HuH-7 (cell line): Measurements from ENCODE around the gene THRB.
A peak's percentile ranks its signal among the peaks of the same experiment; 100 is the strongest.

Experiments
- DNase-seq: peaks from one replicate; pipeline ENCODE4 v3.0.0; 2011; ENCODE audit warnings: low spot score

Gene THRB

DNA sequence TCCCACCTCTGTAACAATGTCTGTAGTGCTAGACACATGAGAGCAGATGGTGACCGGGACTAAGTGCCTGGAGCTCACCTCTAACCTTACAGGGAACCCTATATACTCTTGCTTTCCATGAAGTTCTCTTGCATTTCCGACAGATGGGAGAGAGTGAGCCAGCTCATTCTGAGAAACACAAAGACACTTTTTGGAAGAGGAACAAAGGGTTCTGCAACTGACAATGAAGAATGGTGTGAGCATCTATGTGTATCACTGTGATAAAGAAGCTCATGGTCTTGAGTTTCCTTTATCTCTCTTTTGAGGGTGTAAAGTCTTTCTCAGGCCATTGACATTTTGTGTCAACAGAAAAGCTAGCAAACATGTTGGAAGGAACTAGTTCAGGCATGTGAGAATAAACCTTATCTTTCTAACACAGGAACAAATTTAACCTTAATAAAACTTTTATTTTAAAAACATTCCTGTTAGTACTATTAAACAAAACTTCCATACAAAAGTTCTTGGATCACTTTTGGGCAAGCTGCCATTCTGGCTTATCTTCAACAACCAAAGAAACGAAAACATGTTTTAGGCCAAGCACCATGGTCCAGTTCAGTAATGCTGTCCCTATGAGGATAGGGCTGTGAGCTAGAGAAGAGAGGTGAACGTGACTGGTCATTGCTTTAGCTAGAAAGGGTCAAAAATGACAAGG lies 142.7 kb downstream of the THRB start:
- DNase-seq = no peak

DNA sequence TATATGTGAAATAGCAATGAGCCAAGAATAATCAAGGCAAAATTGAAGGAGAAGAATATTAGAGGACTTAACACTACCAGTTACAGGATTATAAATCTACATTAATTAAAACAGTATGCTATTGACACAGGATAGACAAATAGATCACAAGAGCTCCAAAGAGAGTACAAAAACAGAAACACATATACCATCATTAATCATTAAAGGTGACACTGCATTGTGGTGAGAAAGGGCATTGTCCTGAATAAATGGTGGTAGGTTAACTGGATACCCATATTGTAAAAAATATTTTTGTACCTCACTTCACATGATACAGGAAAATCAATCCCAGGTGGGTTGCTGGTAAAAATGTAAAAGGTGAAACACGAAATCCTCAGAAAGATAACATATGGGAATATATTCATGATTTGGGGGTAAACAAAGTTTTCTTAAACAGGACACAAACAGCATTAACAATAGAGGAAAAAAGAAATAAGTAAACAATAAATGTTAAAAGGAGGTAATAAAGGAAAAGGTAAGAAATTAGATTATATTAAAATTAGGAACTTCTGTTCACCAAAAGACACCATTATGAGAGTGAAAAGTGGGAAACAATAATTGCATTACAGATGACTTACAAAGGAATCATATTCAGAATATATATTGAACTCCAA lies 145.2 kb downstream of the THRB start:
- no peak for DNase-seq

DNA sequence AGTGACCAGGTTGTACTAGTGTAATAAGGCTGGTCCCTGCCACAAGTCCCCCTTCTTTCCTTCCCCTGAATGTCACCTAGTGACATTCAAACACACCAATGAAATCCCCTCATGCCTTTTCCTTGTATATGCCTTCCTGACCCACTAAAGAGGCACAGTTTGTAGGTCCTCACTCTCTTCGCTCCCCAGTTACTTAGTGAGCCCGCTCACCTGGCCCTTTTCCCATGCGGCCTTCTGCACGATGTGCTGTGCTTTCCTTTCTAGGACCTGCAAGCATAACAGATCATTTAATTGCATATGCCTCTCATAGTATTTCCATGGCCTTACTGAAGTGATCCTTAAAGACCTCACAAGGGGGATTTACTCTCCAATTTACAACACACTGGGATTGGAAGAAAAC lies 146.3 kb downstream of the THRB start:
- DNase-seq = no peak

DNA sequence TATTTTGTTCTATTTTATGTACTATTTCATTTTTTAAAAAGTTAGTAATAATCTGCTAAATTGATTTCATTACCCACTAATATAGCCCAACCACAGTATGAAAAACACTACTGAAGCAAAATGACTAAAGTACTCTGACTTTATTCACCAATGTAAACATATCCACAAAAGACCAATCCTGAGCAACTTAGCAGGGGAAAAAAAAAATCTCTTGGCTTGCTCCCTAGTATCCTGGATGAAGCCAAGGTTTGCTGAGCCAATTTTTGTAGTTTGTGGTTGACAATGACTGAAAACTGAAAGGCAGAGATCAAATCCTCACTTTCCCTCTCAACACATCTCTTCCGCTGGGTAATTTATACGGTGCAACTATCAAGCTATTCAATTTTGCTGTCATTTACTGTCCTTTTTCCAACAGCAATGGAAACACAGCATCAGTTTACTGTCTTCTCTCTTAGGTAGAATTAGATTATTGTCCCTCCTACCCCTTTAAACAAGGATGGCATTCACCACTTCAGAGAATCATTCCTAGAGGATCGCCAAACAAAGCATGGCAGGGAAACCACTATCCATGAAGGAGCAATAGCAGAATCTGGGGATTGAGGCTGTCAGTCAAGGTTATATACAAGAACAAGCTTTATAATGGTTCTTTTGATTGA lies 149.7 kb downstream of the THRB start:
- no peak for DNase-seq

DNA sequence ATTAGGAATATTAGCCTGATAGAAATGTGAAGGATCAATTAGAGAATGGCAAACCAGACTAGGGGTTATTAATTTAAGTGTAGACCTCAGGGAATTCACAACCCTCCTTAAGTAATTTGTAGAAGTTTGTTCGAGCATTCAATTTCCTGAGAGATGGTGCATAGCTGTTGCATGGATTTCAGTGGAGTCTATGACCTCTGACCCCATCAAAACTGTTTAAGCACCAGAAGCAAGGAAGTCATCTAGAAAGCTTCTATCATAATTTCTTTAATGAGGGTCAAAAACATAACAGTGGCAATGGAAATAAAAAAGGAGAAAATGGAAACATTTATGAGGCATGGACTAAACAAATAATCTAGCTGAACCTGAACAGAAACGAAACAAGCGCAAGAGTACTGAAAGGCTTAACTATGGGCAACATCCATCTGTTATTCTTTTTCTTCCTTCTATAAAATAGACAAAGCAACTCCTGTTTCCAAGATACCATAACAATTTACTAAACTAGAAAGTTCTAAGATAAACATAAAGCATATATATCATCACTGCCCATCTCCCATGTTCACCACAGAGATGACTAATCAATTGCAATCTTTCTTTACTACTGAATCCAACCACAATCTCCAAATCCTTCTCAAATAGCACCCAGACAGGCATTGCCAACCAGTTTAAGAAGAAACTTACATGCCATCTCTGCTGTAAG lies 151.4 kb downstream of the THRB start:
- DNase-seq = no peak

DNA sequence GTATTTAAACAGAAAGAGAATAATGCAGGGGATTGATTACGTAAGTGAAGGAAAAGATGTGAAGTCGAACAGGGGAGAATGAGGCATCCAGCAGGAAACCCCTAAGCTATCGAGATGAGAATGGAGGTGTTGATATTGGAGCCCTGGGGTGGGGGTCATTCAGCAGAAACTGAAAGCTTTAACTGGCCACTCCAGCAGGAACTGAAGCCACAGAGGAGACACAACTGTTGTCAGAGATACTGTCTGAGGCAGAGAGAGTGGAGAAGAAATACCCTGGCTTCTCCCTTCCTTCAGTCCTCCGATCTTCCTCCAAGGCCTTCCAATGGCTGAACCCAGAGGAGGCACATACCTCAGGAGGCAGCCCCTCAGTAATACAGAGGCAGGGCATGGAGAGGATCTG lies 152.4 kb downstream of the THRB start:
- DNase-seq = no peak

DNA sequence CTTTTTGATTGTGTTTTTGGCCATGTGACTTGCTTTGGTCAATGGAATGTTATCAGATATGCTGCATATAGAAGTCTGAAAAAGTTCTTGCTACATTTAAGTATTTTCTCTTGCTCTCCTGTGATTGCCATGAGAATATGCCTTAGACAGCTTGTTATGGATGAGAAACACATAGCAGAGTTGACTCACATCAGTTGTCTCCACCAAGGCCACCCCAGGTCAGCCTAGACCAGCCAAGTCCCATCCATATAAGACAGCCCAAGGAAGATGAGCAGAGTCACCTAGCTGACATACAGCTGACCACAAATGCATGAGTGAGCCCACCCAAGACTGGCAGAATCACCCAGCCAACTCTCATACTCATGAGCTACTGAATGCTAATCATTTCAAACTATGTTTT lies 153.0 kb downstream of the THRB start:
- no peak for DNase-seq

DNA sequence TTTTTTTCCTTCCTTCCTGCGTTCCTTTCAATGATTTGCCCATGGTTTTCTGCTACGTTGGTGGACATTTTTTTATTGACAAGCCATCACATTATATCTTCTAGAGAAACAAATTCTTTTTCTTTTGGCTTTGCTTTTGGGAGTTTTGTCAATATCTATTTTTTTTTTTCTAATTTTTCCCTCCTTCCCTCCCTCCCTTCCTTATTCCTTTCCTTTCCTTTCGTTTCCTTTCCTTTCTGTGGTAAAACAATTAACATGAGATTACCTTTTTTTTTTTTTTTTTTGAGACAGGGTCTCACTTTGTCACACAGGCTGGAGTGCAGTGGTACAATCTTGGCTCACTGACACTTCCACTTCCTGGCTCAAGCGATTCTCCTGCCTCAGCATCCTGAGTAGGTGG lies 153.7 kb downstream of the THRB start:
- no peak for DNase-seq

DNA sequence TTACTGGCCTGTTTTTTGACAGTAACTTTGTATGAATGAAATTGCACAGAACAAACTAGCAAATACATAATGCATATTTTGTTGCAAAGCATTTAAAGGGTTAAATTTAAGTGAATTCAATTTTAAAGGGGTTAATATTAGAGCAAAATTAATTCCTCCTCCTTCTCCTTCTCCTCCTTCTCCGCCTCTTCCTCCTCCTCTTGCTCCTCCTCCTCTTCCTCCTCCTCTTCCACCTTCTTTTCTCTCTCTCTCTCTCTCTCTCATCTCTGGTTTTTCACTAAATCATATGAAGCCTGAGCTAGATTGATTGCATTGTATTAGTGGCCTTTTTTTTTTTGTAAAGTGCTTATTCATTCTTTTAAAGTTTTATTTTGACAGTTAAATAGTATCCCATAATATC lies 154.5 kb downstream of the THRB start:
- no peak for DNase-seq

DNA sequence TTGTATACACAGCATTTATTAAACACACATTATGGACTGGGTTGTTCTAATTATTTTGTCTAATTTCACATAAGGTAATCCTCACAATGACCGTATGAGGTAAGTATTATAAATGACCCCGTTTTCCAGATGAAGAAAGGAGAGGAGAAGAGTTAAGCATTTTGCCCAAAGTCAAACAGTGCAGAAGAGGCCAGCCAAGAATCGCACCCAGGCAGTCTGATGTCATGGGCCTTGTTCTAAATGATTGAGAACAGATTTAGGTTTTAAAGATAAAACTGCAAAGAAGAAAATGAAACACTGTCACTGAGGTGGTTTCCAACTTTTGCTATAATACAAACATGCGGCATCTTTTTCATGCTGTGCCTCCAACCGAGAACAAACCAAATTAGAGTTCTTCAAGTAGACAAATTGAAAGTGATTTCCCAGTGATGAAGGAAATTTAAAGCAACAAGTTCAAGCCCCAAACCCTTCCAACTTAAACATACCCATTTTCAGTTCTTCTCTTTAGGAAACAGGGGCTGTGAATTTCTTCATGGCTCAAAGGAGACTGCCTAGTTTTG lies 155.3 kb downstream of the THRB start:
- no peak for DNase-seq

DNA sequence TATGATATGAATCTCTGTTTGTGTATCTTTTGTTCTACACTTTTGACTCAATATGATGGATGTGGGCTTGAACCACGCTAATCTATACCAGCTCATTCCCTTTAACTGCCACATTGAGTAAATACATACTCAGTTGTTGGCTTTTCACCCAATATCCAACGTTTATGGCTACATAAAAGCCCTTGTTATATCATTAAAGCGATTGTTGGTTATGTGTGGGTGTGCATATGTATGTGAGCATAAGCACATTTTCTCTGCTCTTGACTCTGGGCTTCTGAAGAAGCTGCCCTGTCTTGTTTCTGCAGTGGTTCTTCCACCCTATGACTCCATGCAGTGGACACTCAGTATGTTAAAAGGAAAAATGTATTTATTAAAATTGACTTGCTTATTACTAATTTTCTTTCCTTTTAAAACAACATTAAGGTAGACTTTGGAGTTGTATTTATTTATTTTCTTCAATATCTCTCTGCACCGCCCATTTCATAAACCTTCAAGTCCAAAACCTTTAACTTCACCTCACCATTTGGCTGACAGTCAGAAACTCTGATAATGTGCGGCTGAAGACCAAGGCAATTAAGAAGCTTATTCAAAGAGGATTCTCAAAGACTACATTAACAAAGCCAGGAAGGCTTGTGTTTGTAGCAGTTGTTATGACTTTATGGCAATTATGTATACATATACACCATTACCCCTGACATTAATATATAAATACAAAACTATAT lies 156.1 kb downstream of the THRB start:
- DNase-seq = no peak

DNA sequence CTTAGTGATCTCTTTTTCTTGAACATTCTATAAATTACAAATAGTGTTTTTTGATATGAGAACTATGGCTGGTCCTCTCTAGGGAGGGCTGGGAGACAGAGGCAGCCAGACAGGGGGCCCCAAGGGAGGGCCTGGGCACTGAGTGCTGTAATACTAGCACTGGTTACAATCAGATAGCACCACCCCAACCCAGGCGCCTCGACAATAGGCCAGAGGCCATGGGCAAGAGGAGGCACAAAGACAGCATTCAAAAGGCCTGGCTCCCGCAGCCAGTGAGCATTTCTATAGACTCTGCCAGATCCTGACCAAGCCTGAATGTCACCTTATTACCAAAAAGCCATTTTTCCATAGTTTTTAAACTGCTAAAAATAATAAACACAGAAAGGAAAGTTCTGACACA lies 158.5 kb downstream of the THRB start:
- DNase-seq = peak; percentile 33

DNA sequence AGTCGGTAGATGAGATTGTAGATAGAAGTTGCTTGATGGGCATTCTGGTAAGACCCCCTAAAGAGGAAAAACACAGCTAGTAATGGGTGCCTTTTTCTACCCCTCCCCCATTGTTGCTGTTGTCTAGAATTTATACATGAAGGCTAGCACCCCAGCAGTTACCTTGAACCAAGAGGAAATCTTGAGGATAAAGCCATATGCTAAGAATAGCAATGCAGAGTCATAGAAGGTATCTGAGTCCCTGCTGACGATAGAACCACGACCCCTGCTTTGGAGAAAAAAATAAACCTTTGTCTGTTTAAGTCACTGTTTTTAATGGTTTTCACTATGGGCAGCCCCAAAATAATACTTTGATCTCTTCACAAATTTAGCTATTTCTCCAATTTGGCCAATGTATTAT lies 162.6 kb downstream of the THRB start:
- DNase-seq = no peak

DNA sequence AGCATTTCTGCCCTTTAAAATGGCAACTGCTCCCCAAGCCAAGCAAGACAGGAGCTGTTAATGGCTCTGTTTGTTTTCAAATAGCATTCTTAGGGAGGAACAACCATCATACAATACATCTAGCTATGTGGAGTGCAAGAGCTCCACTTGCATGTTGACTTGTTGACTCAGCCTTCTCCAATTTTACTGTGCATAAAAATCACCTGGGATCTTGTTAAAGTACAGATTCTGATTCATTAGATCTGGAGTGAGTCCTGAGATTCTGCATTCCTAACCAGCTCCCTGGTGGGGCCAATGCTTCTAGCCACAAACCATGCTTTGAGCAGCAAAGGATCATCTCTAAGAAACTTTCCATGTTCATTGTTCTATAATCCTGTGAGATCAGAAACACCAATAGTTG lies 171.4 kb downstream of the THRB start:
- DNase-seq = no peak

DNA sequence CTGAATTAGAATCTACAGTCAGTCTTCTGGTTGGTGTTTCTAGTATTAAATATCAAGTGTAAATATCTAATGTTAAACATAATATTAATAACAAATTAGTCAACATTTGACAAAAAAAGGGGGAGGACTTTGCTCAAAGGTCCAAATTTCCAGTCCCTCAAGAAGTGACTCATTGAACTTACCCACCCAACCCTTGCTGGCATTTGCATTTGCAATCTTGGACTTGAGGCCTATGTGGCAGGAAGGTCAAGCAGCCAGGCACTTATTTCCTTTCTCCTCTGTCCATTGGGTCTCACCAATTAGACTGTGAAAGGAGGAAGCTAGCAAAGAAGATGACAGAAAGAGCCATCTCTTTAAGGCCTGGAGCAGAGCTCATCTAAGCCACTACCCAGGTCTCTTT lies 174.0 kb downstream of the THRB start:
- no peak for DNase-seq

DNA sequence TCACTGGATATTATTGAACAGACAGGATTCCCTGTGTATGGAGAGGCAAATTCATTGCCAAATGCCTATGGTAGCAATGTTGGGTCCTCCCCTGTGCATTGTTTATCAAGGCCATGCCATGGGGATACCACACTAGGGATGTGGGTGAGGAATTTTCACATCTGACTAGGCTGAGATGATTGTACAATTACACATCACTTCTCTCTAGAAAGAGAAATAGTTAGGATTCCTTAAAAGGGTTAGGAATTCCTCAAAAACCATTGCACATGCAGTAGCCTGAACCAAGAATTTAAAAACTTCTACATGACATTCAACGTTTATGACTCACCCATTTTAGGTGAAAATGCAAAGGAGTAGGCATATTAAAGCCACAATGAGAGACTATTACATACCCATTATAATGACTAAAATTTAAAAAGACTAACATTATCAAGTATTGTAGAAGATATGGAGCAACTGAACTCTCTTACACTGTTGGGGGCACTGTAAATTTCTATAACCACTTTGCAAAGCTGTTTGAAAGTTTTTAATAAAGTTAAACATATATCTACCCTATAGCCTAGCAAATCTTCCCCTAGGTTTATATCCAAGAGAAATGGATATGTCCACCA lies 175.9 kb downstream of the THRB start:
- DNase-seq = no peak

DNA sequence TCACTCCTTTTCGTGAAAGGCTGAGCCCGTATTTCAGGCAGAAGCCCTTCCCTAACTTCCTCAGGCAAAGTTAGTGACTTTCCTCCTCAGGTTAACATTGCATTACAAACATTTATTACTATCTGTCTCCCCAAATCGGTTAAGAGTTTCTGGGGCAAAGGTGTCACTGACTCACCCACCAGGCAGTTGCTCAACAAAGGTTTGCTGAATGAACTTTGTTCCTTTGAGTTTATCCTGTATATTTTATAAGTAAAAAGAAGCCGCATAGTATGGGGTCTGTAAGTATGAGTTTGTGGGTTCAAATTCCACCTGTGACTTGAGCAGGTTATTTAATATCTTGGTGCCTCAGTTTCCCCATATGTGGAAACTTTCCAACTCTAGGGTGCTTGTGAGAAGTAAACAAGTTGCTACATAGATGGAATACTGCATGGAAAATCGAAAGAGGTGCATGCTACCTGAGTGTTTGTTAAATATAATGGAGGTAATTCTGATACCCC lies 177.7 kb downstream of the THRB start:
- DNase-seq = peak; percentile 52

DNA sequence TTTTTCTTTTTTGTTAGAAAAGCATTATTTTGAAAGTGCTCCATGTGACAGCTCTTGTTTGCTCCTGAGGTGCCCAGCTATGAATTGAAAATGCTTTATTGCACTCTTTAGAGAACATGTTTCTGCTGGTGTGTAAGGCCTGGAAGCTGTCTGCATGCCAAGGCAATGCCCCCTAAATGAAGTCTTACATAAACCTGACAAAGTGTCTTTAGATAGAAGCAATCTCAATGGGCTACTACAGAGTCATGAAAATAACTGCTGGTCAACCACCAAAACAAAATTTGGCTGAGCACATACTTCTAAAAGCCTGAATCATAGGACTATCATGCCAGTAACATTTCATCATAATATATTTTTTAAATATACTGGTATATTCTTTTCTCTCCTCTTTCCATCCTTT lies 178.7 kb downstream of the THRB start:
- DNase-seq = no peak

DNA sequence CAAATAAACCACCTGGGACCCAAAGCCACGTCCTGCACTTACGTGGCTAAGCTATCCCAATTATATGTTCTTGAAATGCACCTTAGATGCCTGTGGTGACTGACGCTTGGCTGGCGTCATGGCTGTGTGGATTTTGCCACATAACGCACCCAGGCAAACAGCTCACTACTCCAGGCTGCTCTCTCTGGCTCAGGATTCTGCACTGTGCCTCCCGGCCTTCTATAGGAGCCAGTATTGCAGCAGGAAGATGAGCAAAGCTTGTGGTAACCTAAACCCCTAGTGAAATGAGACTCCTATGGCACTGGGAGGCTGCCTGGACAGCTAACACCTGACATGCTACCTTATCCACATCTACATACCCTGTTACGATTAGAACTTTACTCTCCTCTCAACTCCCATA lies 179.3 kb downstream of the THRB start:
- DNase-seq = no peak

DNA sequence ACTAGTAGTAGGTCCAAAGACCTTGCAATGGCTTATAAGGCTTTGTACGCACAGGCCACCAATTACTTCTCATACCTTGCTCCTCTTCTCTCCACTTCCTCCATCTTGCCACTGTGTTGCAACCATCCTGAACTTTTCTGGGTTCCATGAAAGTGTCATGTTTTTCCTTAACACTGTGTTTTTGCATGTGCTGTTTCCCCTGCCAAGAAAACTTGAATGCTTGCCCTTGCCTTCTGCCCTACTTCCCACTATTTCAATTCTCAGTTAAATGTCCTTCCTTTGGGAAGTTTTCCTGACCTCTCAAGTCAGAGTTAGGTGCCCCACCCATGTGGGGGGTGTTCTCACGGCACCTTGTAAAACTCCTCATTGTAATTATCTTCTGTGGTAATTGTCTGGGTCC lies 182.8 kb downstream of the THRB start:
- no peak for DNase-seq

DNA sequence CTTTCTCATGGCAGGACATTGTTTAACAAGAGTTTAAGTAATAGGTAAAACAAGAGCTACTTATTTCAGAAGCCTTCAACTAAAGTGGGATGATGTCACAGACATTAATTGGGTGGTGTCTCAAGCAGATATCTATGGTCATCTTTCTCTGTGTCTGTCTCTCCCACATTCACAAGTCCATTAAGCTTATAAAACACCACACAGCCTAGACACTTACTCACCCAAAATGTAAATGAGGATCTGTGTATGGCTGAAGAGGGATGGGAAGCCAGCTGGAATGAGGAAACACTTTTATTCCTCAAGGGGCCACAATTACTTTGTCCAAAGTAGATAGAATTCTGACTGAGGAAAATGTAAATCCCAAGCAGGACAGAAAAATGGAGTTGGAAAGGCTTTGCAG lies 183.8 kb downstream of the THRB start:
- DNase-seq = no peak
